H9 (cell line): ENCODE data around the gene SLC23A2. TPM values are rescaled to one million over a fixed set of nuclear protein-coding genes. Genes with fewer than 3 reads are reported as not detected.
"Not testable (repeated sequence)": the region's sequence is repeated elsewhere in the genome, so short reads cannot be mapped to it uniquely, and the experiment has no call there.

Experiments
- DNase-seq: peaks from one replicate; pipeline ENCODE4 v3.0.0-alpha.2; 2017
- H2AFZ ChIP-seq: one replicate; pipeline ENCODE4 v1.6.1; 2013; ENCODE audit warnings: mild to moderate bottlenecking, low read length, control low read depth, moderate library complexity
- H2AK5ac ChIP-seq: 2 replicates; pipeline ENCODE4 v1.6.1; 2013; ENCODE audit warnings: low read length, control low read depth, mixed read lengths; ENCODE audit not compliant: insufficient read length
- H2BK120ac ChIP-seq: one replicate; pipeline ENCODE4 v1.6.1; 2013; ENCODE audit warnings: low read depth, mild to moderate bottlenecking, low read length, control low read depth, inconsistent platforms; ENCODE audit not compliant: poor library complexity, severe bottlenecking
- H2BK12ac ChIP-seq: 2 replicates; pipeline ENCODE4 v1.6.1; 2013; ENCODE audit warnings: low read length, control low read depth, mixed read lengths, low read depth; ENCODE audit not compliant: insufficient read length
- H2BK15ac ChIP-seq: 2 replicates; pipeline ENCODE4 v1.6.1; 2013; ENCODE audit warnings: low read depth, low read length, control low read depth
- H2BK20ac ChIP-seq: one replicate; pipeline ENCODE4 v1.6.1; 2013; ENCODE audit warnings: low read depth, mild to moderate bottlenecking, low read length, control low read depth, inconsistent platforms; ENCODE audit not compliant: poor library complexity, severe bottlenecking
- H2BK5ac ChIP-seq: 2 replicates; pipeline ENCODE4 v1.6.1; 2013; ENCODE audit warnings: low read length, control low read depth, mixed read lengths; ENCODE audit not compliant: insufficient read length
- H3K14ac ChIP-seq: 2 replicates; pipeline ENCODE4 v1.6.1; 2013; ENCODE audit warnings: low read length, control low read depth; ENCODE audit not compliant: insufficient read depth
- H3K18ac ChIP-seq: 2 replicates; pipeline ENCODE4 v1.6.1; 2013; ENCODE audit warnings: low read depth, mild to moderate bottlenecking, mixed read lengths, low read length, control low read depth; ENCODE audit not compliant: insufficient read length
- H3K23ac ChIP-seq: 2 replicates; pipeline ENCODE4 v1.6.1; 2013; ENCODE audit warnings: low read length, control low read depth, mixed read lengths, low read depth; ENCODE audit not compliant: insufficient read length
- H3K23me2 ChIP-seq: 2 replicates; pipeline ENCODE4 v1.6.1; 2013; ENCODE audit warnings: low read depth, mild to moderate bottlenecking, mixed read lengths, low read length, control low read depth; ENCODE audit not compliant: insufficient read length, poor library complexity, severe bottlenecking
- H3K27ac ChIP-seq: 2 replicates; pipeline ENCODE4 v1.5.1; 2013; ENCODE audit warnings: low read length, control low read depth, mixed read lengths, low read depth; ENCODE audit not compliant: insufficient read length
- H3K27me3 ChIP-seq: 2 replicates; pipeline ENCODE4 v1.6.1; 2013; ENCODE audit warnings: low read length, control low read depth, inconsistent platforms; ENCODE audit not compliant: insufficient read depth
- H3K4ac ChIP-seq: 2 replicates; pipeline ENCODE4 v1.6.1; 2013; ENCODE audit warnings: low read depth, mild to moderate bottlenecking, control low read depth, inconsistent platforms, low read length, moderate library complexity
- H3K4me1 ChIP-seq: 2 replicates; pipeline ENCODE4 v1.6.1; 2013; ENCODE audit warnings: low read length, control low read depth, inconsistent platforms; ENCODE audit not compliant: insufficient read depth
- H3K4me2 ChIP-seq: 2 replicates; pipeline ENCODE4 v1.6.1; 2013; ENCODE audit warnings: low read length, control low read depth, mixed read lengths; ENCODE audit not compliant: insufficient read length, insufficient read depth
- H3K56ac ChIP-seq: 2 replicates; pipeline ENCODE4 v1.6.1; 2013; ENCODE audit warnings: low read depth, mild to moderate bottlenecking, mixed read lengths, low read length, control low read depth; ENCODE audit not compliant: insufficient read length
- H3K79me1 ChIP-seq: 2 replicates; pipeline ENCODE4 v1.6.1; 2013; ENCODE audit warnings: low read depth, mild to moderate bottlenecking, moderate library complexity, low read length, control low read depth, inconsistent platforms; ENCODE audit not compliant: insufficient read depth, poor library complexity, severe bottlenecking
- H3K79me2 ChIP-seq: 2 replicates; pipeline ENCODE4 v1.6.1; 2013; ENCODE audit warnings: low read length, control low read depth, inconsistent platforms; ENCODE audit not compliant: insufficient read depth
- H3K9ac ChIP-seq: 2 replicates; pipeline ENCODE4 v1.6.1; 2013; ENCODE audit warnings: low read length, control low read depth, mixed read lengths; ENCODE audit not compliant: insufficient read length; ENCODE audit errors: extremely low read depth
- H3K9me3 ChIP-seq: one replicate; pipeline ENCODE4 v1.6.1; 2013; ENCODE audit warnings: low read depth, low read length, inconsistent platforms; ENCODE audit not compliant: control insufficient read depth
- H3T11ph ChIP-seq: one replicate; pipeline ENCODE4 v1.6.1; 2013; ENCODE audit warnings: mild to moderate bottlenecking, low read length, control low read depth, inconsistent platforms
- H4K20me1 ChIP-seq: one replicate; pipeline ENCODE4 v1.6.1; 2013; ENCODE audit not compliant: control insufficient read depth, insufficient read length, insufficient read depth
- H4K5ac ChIP-seq: 2 replicates; pipeline ENCODE4 v1.6.1; 2013; ENCODE audit warnings: low read depth, mild to moderate bottlenecking, mixed read lengths, low read length, control low read depth; ENCODE audit not compliant: insufficient read length
- H4K8ac ChIP-seq: replicated peaks from 2 replicates; pipeline ENCODE4 v1.6.1; 2013; ENCODE audit warnings: low read length, control low read depth, mixed read lengths, low read depth; ENCODE audit not compliant: insufficient read length
- H4K91ac ChIP-seq: 2 replicates; pipeline ENCODE4 v1.6.1; 2013; ENCODE audit warnings: low read depth, mild to moderate bottlenecking, moderate library complexity, mixed read lengths, low read length, control low read depth; ENCODE audit not compliant: insufficient read length
- H3K27ac Mint-ChIP-seq, 3 experiments: 2 replicates in 2 of 3; 3 replicates in 1 of 3; pipeline ENCODE4 v1.8.0; 2020 to 2021; ENCODE audit warnings: mixed read lengths in 3 of 3, mild to moderate bottlenecking in 1 of 3, moderate library complexity in 1 of 3
- H3K27me3 Mint-ChIP-seq: 2 replicates; pipeline ENCODE4 v1.8.0; 2021; ENCODE audit warnings: low read depth, mild to moderate bottlenecking, moderate library complexity, mixed read lengths
- H3K36me3 Mint-ChIP-seq, 3 experiments: 2 replicates in 2 of 3; 3 replicates in 1 of 3; pipeline ENCODE4 v1.8.0; 2020 to 2021; ENCODE audit warnings: low read depth in 3 of 3, mixed read lengths in 3 of 3; ENCODE audit not compliant: insufficient read depth in 1 of 3
- H3K4me1 Mint-ChIP-seq, 2 experiments: 2 replicates each; pipeline ENCODE4 v1.8.0; 2020; ENCODE audit warnings: mixed read lengths in 2 of 2
- H3K4me3 Mint-ChIP-seq, 2 experiments: 2 replicates in 1 of 2; 3 replicates in 1 of 2; pipeline ENCODE4 v1.8.0; 2020 to 2021; ENCODE audit warnings: mild to moderate bottlenecking in 2 of 2, mixed read lengths in 2 of 2, moderate library complexity in 1 of 2
- H3K9me3 Mint-ChIP-seq, 2 experiments: 2 replicates in 1 of 2; 3 replicates in 1 of 2; pipeline ENCODE4 v1.8.0; 2020; ENCODE audit warnings: mild to moderate bottlenecking in 2 of 2, mixed read lengths in 2 of 2, moderate library complexity in 1 of 2
- WGBS: extraction: QIAGEN DNeasy Blood & Tissue Kit; methylation state at CpG from one replicate; pipeline ENCODE4 v1.1.7; 2013; ENCODE audit warnings: missing lambda C conversion rate, low lambda C conversion rate, mixed read lengths; ENCODE audit not compliant: insufficient read length; ENCODE audit errors: extremely low coverage; 5-methylcytosine and 5-hydroxymethylcytosine counted together
- total RNA-seq: library from RNA; stranded (reverse); gene quantifications from 2 replicates; pipeline ENCODE4 v1.2.1, GENCODE V29; 2021
- TF ChIP-seq, protein P1 (sequence below): fragments of 200-600 bp; sonication (generic); conservative IDR thresholded peaks from 3 replicates; pipeline ENCODE4 v1.8.0; 2021; ENCODE audit warnings: antibody characterized with exemption, mild to moderate bottlenecking

SLC23A2 gene
- total RNA-seq, 1 experiment from 2014 or later = 16.5 TPM

DNA sequence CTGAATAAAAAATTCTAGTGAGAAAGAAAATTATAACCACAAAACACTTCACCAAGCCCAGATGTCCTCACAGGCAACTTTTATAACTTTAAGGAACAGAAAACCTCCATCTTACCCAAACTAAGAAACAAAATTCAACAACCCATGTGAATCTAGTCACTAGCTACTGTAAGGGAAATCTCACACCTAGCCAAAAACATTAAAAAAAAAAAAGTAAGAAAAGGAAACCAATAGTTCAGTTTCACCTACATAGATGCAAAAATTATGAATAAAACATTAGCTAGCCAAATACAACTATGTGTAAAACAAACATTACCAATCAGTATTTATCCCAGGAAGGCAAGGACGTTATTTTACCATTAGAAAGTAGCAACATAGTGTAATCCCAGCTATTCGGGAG, 35.5 kb upstream of the SLC23A2 start:
- H2BK12ac ChIP-seq = no peak overlapping the region
- Mint-ChIP-seq H3K4me1 (no peaks in the 10 kb centered on the region), H3K27ac (no peak overlapping the region), H3K36me3 (no peaks in the 10 kb centered on the region), H3K9me3 (no peaks in the 10 kb centered on the region), H3K4me3 (no peak overlapping the region), H3K27me3 (no peaks in the 10 kb centered on the region; the same call in none of the 2 replicates)
- no peaks in the 10 kb centered on the region for H3K79me2 ChIP-seq
- no peaks in the 10 kb centered on the region for H3K27me3 ChIP-seq
- no peak overlapping the region for H4K8ac ChIP-seq
- no peak overlapping the region for H4K91ac ChIP-seq
- H3K4me1 ChIP-seq = no peaks in the 10 kb centered on the region
- no peak overlapping the region for H3T11ph ChIP-seq
- DNase-seq = no peak
- H2BK5ac ChIP-seq = no peak overlapping the region
- H3K14ac ChIP-seq = no peak overlapping the region
- no peak overlapping the region for H2BK120ac ChIP-seq
- WGBS = no CpG with 5 or more reads among the region's 2 CpGs
- no peaks in the 10 kb centered on the region for H3K23me2 ChIP-seq
- no peak overlapping the region for H2AFZ ChIP-seq
- no peaks in the 10 kb centered on the region for H3K79me1 ChIP-seq
- H2BK15ac ChIP-seq = no peak overlapping the region
- H3K23ac ChIP-seq = no peak overlapping the region
- no peak overlapping the region for H3K4ac ChIP-seq
- H3K4me2 ChIP-seq = no peak overlapping the region
- H4K20me1 ChIP-seq = no peaks in the 10 kb centered on the region
- H3K56ac ChIP-seq = no peak overlapping the region
- no peak overlapping the region for H2BK20ac ChIP-seq
- TF ChIP-seq, protein P1, sequence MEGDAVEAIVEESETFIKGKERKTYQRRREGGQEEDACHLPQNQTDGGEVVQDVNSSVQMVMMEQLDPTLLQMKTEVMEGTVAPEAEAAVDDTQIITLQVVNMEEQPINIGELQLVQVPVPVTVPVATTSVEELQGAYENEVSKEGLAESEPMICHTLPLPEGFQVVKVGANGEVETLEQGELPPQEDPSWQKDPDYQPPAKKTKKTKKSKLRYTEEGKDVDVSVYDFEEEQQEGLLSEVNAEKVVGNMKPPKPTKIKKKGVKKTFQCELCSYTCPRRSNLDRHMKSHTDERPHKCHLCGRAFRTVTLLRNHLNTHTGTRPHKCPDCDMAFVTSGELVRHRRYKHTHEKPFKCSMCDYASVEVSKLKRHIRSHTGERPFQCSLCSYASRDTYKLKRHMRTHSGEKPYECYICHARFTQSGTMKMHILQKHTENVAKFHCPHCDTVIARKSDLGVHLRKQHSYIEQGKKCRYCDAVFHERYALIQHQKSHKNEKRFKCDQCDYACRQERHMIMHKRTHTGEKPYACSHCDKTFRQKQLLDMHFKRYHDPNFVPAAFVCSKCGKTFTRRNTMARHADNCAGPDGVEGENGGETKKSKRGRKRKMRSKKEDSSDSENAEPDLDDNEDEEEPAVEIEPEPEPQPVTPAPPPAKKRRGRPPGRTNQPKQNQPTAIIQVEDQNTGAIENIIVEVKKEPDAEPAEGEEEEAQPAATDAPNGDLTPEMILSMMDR = no peak
- H3K18ac ChIP-seq = no peak overlapping the region
- no peak overlapping the region for H3K27ac ChIP-seq
- no peaks in the 10 kb centered on the region for H3K9me3 ChIP-seq
- H3K9ac ChIP-seq = no peak overlapping the region
- no peak overlapping the region for H4K5ac ChIP-seq
- no peak overlapping the region for H2AK5ac ChIP-seq

DNA sequence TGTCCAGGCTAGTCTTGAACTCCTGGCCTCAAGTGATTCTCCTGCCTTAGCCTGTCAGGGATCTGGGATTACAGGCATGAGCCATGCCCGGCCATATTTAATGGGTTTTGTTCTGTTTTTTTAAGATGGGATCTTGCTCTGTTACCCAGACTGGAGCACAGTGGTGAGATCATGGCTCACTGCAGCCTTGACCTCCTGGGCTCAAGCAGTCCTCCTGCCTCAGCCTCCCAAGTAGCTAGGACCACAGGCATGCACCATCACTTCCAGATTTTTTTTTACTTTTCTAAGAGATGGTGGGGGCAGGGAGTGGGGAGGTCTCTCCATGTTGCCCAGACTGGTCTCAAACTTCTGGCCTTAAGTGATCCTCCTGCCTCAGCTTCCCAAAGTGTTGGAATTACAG, 34.2 kb upstream of the SLC23A2 start:
- H2AFZ ChIP-seq = not testable (repeated sequence)

More for the DNA sequence above, 34.2 kb upstream of the SLC23A2 start:
- not testable (repeated sequence) for H3K9ac ChIP-seq, H3T11ph ChIP-seq, H3K18ac ChIP-seq, H2BK15ac ChIP-seq, H2AK5ac ChIP-seq, H4K5ac ChIP-seq, H3K79me1 ChIP-seq, H2BK5ac ChIP-seq, H3K4me1 ChIP-seq, H3K56ac ChIP-seq, H3K27ac Mint-ChIP-seq, H3K27ac ChIP-seq, H3K23me2 ChIP-seq, H3K23ac ChIP-seq, H4K91ac ChIP-seq, H4K8ac ChIP-seq, H3K9me3 Mint-ChIP-seq, H3K14ac ChIP-seq, H3K4me3 Mint-ChIP-seq, H2BK20ac ChIP-seq, H3K27me3 Mint-ChIP-seq, H3K9me3 ChIP-seq, H2BK12ac ChIP-seq, H3K79me2 ChIP-seq, H3K4me1 Mint-ChIP-seq, H3K4ac ChIP-seq, H4K20me1 ChIP-seq, H3K36me3 Mint-ChIP-seq, DNase-seq, H2BK120ac ChIP-seq, H3K4me2 ChIP-seq, H3K27me3 ChIP-seq
- WGBS = no CpG with 5 or more reads among the region's 1 CpG
